T follicular helper cell (primary cell): ENCODE measurements around the gene TMEM42.
"Not testable (repeated sequence)": the region's sequence is repeated elsewhere in the genome, so short reads cannot be mapped to it uniquely, and the experiment has no call there.

Experiments
- DNase-seq: peaks from one replicate; pipeline ENCODE4 v3.0.0-alpha.2; 2020; ENCODE audit warnings: low read depth
- total RNA-seq, 2 experiments: gene quantifications; one replicate each; lab custom pipeline; 2026; lab: John Stamatoyannopoulos, UW

TMEM42 gene
- total RNA-seq, result 5.3 to 12.1 reads per million in 2 experiments

DNA sequence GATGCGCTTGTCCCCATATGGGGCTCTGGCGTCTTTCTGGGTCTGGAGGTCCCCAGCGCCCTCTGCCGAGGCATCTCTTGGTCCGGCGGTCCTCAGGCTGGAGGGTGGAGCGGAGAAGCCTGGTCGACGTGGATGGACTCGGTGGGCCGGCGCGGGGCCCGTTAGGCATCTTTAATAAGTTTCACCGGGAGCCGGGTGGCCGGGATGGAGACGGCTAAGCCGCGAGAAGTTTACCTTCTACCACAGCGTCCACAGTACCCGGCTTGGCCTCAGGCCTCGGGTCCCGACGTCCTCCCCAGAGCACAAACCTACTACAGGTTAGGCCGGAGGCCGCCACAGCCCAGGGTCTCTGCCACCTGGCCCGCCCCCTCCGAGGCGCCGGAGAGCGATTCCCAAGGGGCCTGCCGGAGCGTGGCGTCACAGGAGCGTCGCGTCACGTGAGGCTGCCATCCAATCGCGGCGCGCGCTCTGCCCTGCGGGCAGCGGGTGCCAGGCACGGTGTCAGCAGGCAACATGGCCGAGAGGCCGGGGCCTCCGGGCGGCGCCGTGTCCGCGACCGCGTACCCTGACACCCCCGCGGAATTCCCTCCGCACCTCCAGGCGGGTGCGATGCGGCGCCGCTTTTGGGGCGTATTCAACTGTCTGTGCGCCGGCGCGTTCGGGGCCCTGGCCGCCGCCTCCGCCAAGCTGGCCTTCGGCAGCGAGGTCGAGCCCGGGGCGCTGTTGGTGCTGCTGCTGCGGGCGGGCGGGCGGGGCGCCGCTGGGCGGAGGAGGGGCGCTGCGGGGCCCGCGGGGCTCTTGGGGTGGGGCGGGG is at the start of gene TMEM42:
TSS of gene TMEM42 (plus strand) at position 501 of the 814 bp plus-strand sequence. CDS start at position 514, 13 bp downstream.
- peak; percentile 76 for DNase-seq

GRCh38 chr3:44814751-44815150 is 47.0 kb upstream of the TMEM42 start:
- no peak for DNase-seq

GRCh38 chr3:44816334-44816733 is 45.4 kb upstream of the TMEM42 start:
- DNase-seq, result not testable (repeated sequence)

DNA sequence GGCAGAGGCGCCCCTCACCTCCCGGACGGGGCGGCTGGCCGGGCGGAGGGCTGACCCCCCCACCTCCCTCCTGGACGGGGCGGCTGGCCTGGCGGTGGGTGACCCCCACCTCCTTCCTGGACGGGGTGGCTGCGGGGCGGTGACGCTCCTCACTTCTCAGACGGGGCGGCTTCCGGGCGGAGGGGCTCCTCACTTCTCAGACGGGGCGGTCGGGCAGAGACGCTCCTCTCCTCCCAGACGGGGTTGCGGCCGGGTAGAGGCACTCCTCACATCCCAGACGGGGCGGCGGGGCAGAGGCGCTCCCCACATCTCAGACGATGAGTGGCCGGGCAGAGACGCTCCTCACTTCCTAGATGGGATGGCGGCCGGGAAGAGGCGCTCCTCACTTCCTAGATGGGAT is 40.5 kb upstream of the TMEM42 start:
- not testable (repeated sequence) for DNase-seq

DNA sequence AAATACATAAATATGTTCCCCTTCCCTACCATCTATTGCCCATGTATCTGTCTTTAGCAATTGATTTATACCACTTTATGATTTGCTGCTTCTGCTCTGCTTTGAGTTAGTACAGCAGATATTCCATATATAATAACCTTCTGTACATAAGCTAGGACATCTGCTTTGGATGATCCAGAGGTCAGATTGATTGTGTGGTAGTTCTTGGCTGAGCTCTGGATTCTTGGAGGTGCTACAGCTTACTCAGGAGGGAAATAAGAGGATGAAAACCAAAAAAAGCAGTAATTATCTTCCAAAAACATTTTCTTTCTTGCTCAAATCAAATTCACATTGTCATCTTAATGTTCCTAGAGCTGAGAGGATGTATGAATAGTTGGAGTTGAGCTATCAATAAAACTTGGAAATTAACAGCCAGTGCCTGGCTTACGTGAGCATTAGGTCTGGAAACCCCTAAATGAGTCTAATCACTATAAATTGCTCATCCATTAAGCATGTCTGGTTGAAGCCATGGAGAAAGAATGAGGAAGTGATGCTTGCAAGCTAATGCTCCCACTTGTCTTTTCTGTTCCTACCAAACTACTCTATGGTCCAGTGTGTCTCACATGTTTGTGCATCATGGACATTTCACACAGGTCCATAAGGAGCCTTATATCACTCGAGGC is 36.3 kb upstream of the TMEM42 start:
- DNase-seq, result no peak

DNA sequence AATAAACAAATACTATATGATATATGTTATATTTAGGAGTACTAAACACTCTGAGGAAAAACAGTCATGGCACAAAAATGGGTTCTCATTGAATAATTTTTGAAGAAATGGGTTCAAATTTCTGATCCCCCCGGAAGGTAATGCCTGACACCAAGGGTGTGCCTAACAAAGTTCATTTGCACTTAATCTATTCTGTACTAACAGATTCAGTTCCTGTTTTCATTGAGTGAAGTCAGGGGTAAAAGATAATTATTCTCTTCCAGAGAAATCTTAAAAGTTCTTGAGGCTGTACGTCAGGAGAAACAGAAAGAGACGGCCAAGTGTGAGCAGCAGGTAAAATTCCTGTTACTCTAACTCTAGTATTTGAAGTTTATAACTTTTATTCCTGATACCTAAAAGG is 34.5 kb upstream of the TMEM42 start:
- DNase-seq, result no peak

DNA sequence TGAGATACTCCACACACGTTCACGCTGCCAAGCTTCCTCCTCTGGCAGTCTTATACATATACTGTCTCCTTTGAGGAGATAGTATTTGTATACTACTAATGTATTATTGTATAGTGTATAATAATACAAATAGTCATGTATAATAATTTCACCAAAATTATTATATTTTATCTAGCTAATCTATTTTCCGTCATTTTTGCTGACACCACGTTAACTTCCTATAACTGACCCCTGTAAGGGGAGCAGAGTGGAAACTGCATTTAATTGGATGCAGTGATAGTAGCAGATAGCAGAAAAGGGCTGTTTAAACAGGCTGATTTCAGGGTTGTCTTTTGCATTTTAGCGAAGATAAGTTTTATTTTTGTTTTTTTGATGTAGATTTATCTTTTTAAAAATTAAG is 30.5 kb upstream of the TMEM42 start:
- DNase-seq, result no peak

- DNase-seq, result no peak
These were observed 29.7 kb upstream of the TMEM42 start for GRCh38 chr3:44832032-44832431.

DNA sequence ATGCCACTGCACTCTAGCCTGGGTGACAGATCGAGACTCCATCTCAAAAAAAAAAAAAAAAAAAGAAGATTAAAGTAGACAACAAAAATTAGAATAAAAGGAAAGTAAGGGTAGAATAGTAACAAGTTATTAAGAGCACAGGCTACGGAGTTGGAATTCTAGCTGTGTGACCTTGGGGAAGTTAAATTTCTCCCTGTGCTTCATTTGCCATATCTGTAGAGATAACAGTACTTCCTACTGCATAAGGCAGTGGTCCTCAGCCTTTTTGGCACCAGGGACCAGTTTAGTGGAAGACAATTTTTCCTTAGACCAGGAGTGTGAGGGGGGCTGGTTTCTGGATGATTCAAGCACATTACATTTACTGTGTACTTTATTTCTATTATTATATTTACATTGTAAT is 28.7 kb upstream of the TMEM42 start:
- DNase-seq, result no peak

DNA sequence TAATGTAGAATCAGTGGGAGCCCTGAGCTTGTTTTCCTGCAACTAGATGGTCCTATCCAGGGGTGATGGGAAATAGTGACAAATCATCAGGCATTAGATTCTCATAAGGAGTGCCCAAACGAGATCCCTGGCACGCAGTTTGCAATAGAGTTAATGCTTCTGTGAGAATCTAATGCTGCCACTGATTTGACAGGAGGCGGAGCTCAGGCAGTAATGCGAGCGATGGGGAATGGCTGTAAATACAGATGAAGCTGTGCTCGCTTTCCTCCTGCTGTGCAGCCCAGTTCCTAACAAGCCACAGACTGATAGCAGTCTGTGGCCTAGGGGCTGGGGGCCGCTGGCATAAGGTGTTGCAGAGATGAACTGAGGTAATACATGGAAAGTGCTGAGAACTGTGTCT is 28.3 kb upstream of the TMEM42 start:
- DNase-seq, result no peak

- no peak for DNase-seq
These were observed 26.0 kb upstream of the TMEM42 start for GRCh38 chr3:44835684-44836083.

- no peak for DNase-seq
These were observed 19.3 kb upstream of the TMEM42 start for GRCh38 chr3:44842376-44842775.

GRCh38 chr3:44845528-44846520 is 15.9 kb upstream of the TMEM42 start:
- DNase-seq, result no peak

- DNase-seq, result no peak
These were observed 13.1 kb upstream of the TMEM42 start for GRCh38 chr3:44848634-44849033.

DNA sequence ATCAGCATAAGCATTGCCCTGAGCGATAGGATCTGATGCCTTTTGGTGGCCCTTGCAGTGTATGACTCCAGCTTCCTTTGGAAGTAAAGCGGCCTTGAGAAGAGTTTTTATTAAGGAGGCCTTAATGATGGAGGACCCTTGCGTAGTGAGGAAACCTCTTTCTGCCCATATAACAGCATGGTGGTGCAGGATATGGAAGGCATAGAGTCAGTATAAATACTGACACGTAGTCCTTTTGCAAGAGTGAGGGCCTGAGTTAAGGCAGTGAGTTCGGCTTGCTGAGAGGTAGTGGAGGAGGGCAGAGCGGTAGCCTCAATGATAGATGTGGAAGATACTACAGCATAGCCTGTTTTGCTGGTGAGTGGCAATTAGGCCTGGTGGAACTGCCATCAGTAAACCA is 5.0 kb upstream of the TMEM42 start:
- not testable (repeated sequence) for DNase-seq

DNA sequence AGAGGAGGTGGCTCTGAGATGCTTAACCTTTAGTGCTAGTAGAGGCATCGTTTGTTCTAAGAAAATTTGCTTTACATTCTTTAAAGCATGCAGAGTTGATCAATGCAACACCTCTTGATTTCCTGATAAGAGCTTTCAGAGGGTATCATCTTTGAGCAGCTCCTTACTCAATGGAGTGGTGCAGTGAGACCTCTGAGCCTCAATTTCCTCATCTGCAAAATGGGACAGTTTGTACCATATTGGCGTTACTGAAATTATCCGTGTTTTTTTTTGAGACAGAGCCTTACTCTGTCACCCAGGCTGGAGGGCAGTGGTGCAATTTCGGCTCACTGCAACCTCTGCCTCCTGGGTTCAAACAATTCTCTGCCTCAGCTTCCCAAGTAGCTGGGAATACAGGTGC is 1.6 kb upstream of the TMEM42 start:
- no peak for DNase-seq

- DNase-seq, result no peak
These were observed 520 bp downstream of the TMEM42 start for GRCh38 chr3:44862226-44862637.

GRCh38 chr3:44865272-44866035 is 3.7 kb downstream of the TMEM42 start:
- no peak for DNase-seq

DNA sequence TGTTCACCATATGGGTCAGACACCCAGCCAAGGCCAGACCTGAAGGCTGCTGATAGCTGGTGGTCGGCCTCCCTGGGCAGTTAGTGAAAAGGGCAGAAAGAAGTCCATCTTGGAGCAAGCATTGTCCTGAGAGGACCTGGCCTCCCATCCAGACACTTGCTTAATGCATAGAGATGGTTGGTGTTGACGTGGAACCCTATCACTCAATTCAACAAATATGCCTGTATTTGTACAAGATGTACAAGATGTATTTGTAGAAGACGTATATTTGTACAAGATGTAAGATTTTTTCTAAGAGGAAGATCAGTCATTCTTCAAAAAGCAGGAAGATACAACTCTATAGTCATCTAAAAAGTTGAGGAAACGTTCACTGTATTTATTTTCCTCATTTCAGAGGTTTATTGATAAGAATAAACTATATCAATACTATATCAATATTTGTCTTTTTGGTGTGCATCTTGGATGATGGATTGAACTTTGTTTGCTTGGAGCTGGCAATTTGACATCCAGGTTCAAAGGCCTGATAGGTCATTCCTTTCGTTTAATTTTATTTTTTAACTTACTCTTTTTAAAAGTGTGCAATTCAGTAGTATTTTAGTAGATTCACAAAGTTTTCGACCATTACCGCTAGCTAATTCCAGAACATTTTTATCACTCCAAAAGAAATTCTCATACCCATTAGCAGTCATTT is 5.9 kb downstream of the TMEM42 start:
- no peak for DNase-seq

GRCh38 chr3:44870375-44871061 is 8.8 kb downstream of the TMEM42 start:
- DNase-seq, result no peak
